ENCODE measurements around the gene MTLN.
"Not testable (repeated sequence)": the region's sequence is repeated elsewhere in the genome, so short reads cannot be mapped to it uniquely, and the experiment has no call there.

Gene MTLN

DNA sequence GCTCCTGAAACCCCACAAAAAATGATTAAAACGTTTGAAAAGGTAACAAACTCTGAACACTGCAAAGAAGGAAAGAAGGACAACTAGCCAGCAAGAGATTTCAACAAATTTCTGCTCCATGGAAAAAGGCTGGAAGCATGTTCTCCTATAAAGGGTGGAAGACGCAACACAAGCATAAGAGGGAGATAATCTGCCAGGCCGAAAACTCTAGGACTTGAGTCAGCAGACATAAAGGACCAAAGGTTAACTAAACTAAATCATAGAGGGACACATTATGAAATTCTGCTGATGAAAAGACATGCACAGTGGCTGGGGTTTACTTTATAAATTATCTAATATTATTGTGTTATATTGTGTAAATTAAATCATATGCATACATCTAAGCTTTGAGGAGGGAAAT, 14.3 kb downstream of the MTLN start:
- DNase-seq: no peak

DNA sequence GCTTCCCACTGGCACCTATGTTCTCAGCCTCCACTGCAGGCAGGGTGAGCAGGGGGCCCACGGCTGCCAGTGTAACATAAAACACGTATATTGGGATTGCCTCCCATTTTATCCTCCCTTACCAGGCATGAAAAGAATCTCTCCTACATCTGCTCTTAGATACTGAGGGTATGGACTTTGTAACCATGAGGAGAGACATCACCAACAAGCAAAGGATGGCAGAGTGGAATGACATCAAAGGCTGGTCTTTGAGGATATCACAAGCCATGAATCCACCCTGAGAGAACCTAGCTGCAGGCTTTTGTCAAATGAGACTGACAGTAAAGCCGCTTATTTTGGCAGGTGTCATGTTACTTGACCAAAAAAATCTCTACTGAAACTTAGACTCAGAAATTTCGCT, 14.9 kb downstream of the MTLN start:
- no peak for DNase-seq

DNA sequence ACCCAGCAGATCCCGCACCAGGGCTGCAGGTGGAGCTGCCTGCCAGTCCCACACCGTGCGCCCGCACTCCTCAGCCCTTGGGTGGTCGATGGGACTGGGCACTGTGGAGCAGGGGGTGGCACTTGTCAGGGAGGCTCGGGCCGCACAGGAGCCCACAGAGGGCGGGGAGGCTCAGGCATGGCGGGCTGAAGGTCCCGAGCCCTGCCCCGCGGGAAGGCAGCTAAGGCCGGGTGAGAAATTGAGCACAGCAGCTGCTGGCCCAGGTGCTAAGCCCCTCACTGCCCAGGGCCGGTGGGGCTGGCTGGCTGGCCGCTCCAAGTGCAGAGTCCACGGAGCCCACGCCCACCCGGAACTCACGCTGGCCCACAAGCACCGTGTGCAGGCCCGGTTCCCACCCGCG, 22.2 kb downstream of the MTLN start:
- DNase-seq: not testable (repeated sequence)

- no peak for DNase-seq
These were observed 29.9 kb downstream of the MTLN start for GRCh38 chr2:110182449-110182848.

GRCh38 chr2:110180036-110180435, 32.3 kb downstream of the MTLN start:
- no peak for DNase-seq

DNA sequence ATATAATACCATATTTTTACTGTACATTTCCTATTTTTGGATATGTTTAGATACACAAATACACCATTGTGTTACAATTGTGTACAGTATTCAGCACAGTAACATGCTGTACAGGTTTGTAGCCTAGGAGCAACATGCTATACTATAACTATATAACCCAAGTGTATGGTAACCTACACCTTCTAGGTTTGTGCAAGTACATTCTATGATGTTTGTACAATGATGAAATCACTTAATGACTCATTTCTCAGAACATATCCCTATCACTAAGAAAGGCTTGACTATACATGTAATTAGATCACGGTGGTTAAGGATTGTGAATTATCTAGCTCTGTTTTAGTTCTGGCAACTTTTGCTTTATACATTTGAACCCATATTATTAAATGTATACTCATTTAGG, 38.8 kb downstream of the MTLN start:
- DNase-seq: no peak

- no peak for DNase-seq
These were observed 39.8 kb downstream of the MTLN start for GRCh38 chr2:110172506-110172905.

DNA sequence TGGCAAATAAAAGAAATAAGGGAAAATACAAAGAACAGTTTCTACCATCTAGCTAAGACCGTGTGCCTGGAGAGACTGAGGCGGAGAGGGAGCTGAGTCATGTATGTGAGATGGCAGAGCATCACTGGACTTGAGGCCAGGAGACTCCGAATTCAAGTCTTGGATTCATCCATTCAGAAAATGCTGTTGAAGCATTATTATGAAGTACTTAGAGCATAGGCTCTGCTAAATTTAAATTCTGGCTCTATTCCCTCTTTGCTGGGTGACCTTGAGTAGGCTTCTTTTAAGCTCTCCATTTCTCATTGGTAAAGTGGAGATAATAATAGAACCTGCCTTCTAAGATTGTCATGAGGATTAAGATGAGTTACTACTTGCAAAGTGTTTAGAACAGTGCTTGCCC, 42.2 kb downstream of the MTLN start:
- DNase-seq: no peak

DNA sequence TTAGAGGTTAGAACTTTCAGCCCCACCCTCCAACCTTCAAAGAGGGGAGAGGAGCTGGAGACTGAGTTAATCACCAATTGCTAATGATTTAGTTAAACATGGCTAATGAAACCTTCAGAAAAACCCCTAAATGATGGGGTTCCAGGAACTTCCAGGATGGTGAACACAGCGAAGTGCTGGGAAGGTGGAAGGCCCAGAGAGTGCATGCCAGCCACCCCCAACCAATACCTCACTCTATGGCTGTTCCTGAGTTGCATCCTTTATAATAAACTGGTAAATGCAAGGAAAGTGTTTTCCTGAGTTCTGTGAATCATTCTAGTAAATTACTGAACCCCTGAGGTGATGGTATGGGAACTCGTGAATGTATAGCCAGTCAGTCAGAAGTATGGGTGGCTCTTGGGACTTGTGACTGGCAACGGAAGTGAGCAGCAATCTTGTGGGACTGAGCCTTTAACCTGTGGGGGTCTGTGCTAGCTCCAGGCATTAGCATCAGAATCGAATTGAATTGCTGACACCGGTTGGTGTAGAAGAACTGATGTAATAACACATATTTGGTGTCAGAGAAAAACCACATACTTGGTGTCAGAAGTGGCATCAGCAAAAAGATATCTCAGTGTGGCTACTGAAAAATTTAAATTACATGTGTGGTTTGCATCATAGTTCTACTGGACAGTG, 44.9 kb downstream of the MTLN start:
- DNase-seq: no peak

DNA sequence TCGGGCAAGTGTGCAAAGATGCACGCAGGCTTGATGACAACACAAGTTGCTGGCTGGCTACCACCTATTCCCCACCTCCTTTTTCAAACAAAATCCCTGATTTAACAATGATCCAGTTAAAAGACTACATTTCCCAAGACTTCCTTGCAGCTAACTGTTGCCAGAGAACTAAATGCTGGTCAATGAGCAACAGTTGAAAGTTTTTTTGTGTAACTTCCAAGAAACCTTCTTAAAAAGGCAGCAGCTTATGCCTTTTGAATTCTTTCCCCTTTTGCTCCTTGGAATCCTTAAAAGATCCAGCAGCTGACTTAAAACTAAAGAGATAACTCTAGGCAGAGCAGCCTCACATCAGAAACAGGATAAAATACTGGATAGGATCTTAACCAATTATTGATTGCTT, 46.1 kb downstream of the MTLN start:
- DNase-seq: no peak

Measured in hematopoietic multipotent progenitor cell treated with erythropoietin and hydrocortisone succinate and interleukin-3 and kit ligand, for 8 days (in vitro differentiated cells).